ENCODE data around the gene DNAJC11. TPM values are rescaled to one million over a fixed set of nuclear protein-coding genes. Genes with fewer than 3 reads are reported as not detected.
A peak's percentile ranks its signal among the peaks of the same experiment; 100 is the strongest.

DNAJC11 gene
- total and polyA plus RNA-seq, 2 donors from 2014 or later: 44.6 to 49.8 TPM

GRCh38 chr1:6652986-6653385 lies 48.6 kb downstream of the DNAJC11 start:
- Histone ChIP-seq H3K9me3 (ENCODE audit: control insufficient read depth in 2 of 3, insufficient read depth in 1 of 3, low read length in 3 of 3) (no peaks in the 10 kb centered on the region), H3K9ac (ENCODE audit: low read length in 3 of 3) (peak overlapping the region in 1 of 3 donors; percentile 27), H3K36me3 (ENCODE audit: control insufficient read depth in 2 of 3, insufficient read depth in 3 of 3, low read length in 3 of 3) (peaks cover 4 to 8% (median 5%) of the 10 kb centered on the region in 3 donors), H3K27ac (ENCODE audit: low read depth in 2 of 2, low read length in 2 of 2) (peak overlapping the region; percentile 85 to 92), H3K27me3 (ENCODE audit: control insufficient read depth, insufficient read depth, low read length) (no peaks in the 10 kb centered on the region), H3K4me3 (ENCODE audit: low read length in 3 of 3) (peak overlapping the region in 1 of 3 donors; percentile 15), H3K4me1 (ENCODE audit: control insufficient read depth in 2 of 3, insufficient read depth in 2 of 3, low read depth in 1 of 3, low read length in 3 of 3) (peaks cover 12 to 24% (median 24%) of the 10 kb centered on the region in 3 donors)
- intact Hi-C loops (cut with DNase I): no loop called here
- DNase-seq (no peak), FAIRE-seq (no peak)
- no peak for TF ChIP-seq CTCF (IDR thresholded peaks at IDR 0.05; ENCODE audit: borderline replicate concordance, extremely low read depth, insufficient read depth)

GRCh38 chr1:6651909-6652308 lies 49.7 kb downstream of the DNAJC11 start:
- Histone ChIP-seq H3K9ac (ENCODE audit: low read length in 3 of 3) (peak overlapping the region in 1 of 3 donors; percentile 38), H3K27me3 (ENCODE audit: control insufficient read depth, insufficient read depth, low read length) (no peaks in the 10 kb centered on the region), H3K27ac (ENCODE audit: low read depth in 2 of 2, low read length in 2 of 2) (peak overlapping the region; percentile 85 to 92), H3K9me3 (ENCODE audit: control insufficient read depth in 2 of 3, insufficient read depth in 1 of 3, low read length in 3 of 3) (no peaks in the 10 kb centered on the region), H3K36me3 (ENCODE audit: control insufficient read depth in 2 of 3, insufficient read depth in 3 of 3, low read length in 3 of 3) (peaks cover 4 to 8% (median 5%) of the 10 kb centered on the region in 3 donors), H3K4me1 (ENCODE audit: control insufficient read depth in 2 of 3, insufficient read depth in 2 of 3, low read depth in 1 of 3, low read length in 3 of 3) (peaks cover 12 to 24% (median 24%) of the 10 kb centered on the region in 3 donors), H3K4me3 (ENCODE audit: low read length in 3 of 3) (peak overlapping the region in 1 of 3 donors; percentile 23)
- TF ChIP-seq CTCF (IDR thresholded peaks at IDR 0.05; ENCODE audit: borderline replicate concordance, extremely low read depth, insufficient read depth): no peak
- DNase-seq (peak in 4 of 5 donors; percentile 58 to 74 (median 64)), FAIRE-seq (no peak)
- intact Hi-C loops (cut with DNase I): no loop called here

- H3K9ac ChIP-seq (ENCODE audit: low read length in 3 of 3): no peak overlapping the region
- no peak overlapping the region for H3K4me3 ChIP-seq (ENCODE audit: low read length in 3 of 3)
- no peak for DNase-seq
- H3K36me3 ChIP-seq (ENCODE audit: control insufficient read depth in 2 of 3, insufficient read depth in 3 of 3, low read length in 3 of 3): peaks cover 8 to 22% (median 12%) of the 10 kb centered on the region in 3 donors
- no peaks in the 10 kb centered on the region for H3K27me3 ChIP-seq (ENCODE audit: control insufficient read depth, insufficient read depth, low read length)
- no peak overlapping the region for H3K27ac ChIP-seq (ENCODE audit: low read depth in 2 of 2, low read length in 2 of 2)
- intact Hi-C loops (cut with DNase I): no loop called here
- peaks cover 9 to 20% (median 20%) of the 10 kb centered on the region in 3 donors for H3K4me1 ChIP-seq (ENCODE audit: control insufficient read depth in 2 of 3, insufficient read depth in 2 of 3, low read depth in 1 of 3, low read length in 3 of 3)
- no peak for FAIRE-seq
- no peaks in the 10 kb centered on the region for H3K9me3 ChIP-seq (ENCODE audit: control insufficient read depth in 2 of 3, insufficient read depth in 1 of 3, low read length in 3 of 3)
- no peak for TF ChIP-seq CTCF (IDR thresholded peaks at IDR 0.05; ENCODE audit: borderline replicate concordance, extremely low read depth, insufficient read depth)
Observed at GRCh38 chr1:6648556-6648955, 53.1 kb downstream of the DNAJC11 start.
